ENCODE measurements around the gene UCKL1.

UCKL1 gene

DNA sequence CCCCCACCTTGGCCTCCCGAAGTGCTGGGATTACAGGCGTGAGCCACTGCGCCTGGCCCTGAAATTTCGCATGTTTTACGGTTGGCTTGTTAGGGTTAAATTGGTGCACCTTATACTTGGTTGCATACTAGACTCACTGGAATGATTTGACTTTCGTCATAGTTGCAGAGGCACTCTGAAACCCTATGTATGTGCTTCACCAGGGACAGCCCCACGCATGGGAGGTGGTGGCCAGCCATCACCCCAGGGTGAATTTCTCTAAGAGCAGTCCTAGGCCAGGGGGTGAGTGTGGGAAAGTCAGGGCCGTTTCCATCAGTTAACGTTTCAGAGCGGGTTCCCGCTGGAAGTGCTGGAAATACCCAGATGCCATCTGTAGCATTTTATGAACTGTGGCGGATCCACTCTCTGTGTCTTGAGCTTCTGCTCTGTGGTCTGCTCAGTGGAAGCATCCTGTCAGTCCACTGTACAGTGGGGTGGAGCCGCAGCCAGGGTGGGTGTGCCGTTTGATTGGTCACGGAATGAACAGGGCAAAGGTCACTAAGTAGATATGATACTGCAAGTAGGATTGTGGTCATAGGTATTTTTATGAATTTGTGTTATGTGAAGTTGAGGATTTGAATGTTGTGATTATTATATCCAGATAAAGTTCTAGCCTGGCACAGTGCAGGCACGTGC lies 48.1 kb downstream of the UCKL1 start:
- H3K23ac ChIP-seq (ENCODE audit: low read length in 2 of 2), result no peak overlapping the region
- no peak overlapping the region for H3K4ac ChIP-seq (ENCODE audit: low read depth in 1 of 2, low read length in 2 of 2)
- H4K91ac ChIP-seq (ENCODE audit: low read length), result no peak overlapping the region
- H2BK12ac ChIP-seq (ENCODE audit: low read length in 2 of 2), result peak overlapping the region in 1 of 2 experiments; percentile 15
- H2BK15ac ChIP-seq (ENCODE audit: low read depth, poor library complexity, severe bottlenecking), result no peak overlapping the region
- peak; percentile 18 for DNase-seq
- no peak overlapping the region for H2BK120ac ChIP-seq (ENCODE audit: low read depth, low read length)
- H3K4me1 ChIP-seq (ENCODE audit: control insufficient read depth, insufficient read depth, low read depth, low read length), result peaks cover 25% of the 10 kb centered on the region
- WGBS, result 94% methylated on average over 16 of the region's 16 CpGs
- no peak overlapping the region for H3K9ac ChIP-seq (ENCODE audit: low read length)
- H3K27me3 ChIP-seq (ENCODE audit: control insufficient read depth in 1 of 2, insufficient read depth in 1 of 2, low read length in 2 of 2), result no peaks in the 10 kb centered on the region
- H2AK5ac ChIP-seq (ENCODE audit: low read length, severe bottlenecking), result no peak overlapping the region
- no peak overlapping the region for H3K18ac ChIP-seq (ENCODE audit: low read depth in 1 of 2, low read length in 2 of 2)
- peaks cover 2 to 14% of the 10 kb centered on the region in 2 experiments for H3K36me3 ChIP-seq (ENCODE audit: control insufficient read depth in 1 of 2, insufficient read depth in 2 of 2, low read depth in 1 of 2, low read length in 2 of 2)
- H3K4me3 ChIP-seq (ENCODE audit: insufficient read depth in 1 of 2, low read depth in 1 of 2, low read length in 2 of 2), result no peak overlapping the region
- no peak overlapping the region for H3K4me2 ChIP-seq (ENCODE audit: low read length, poor library complexity, severe bottlenecking)
- no peak overlapping the region for H2AFZ ChIP-seq (ENCODE audit: low read depth, low read length)
- no peak overlapping the region for H3K27ac ChIP-seq (ENCODE audit: low read length, poor library complexity, severe bottlenecking)
- H4K8ac ChIP-seq (ENCODE audit: low read length), result peak overlapping the region; percentile 29
- no peak overlapping the region for H3K14ac ChIP-seq (ENCODE audit: low read length in 2 of 2)
- H3K9me3 ChIP-seq (ENCODE audit: control insufficient read depth, low read length), result no peaks in the 10 kb centered on the region
- H2BK5ac ChIP-seq (ENCODE audit: low read depth, low read length, poor library complexity, severe bottlenecking), result no peak overlapping the region
- H3K79me1 ChIP-seq (replicated peaks; ENCODE audit: low read length, poor library complexity, severe bottlenecking), result peaks cover 3% of the 10 kb centered on the region

GRCh38 chr20:63903796-63904561 lies 52.2 kb downstream of the UCKL1 start:
- Histone ChIP-seq H3K9ac (ENCODE audit: low read length) (no peak overlapping the region), H3K18ac (ENCODE audit: low read depth in 1 of 2, low read length in 2 of 2) (no peak overlapping the region), H3K4ac (ENCODE audit: low read depth in 1 of 2, low read length in 2 of 2) (no peak overlapping the region), H3K36me3 (ENCODE audit: control insufficient read depth in 1 of 2, insufficient read depth in 2 of 2, low read depth in 1 of 2, low read length in 2 of 2) (peaks cover 9 to 18% of the 10 kb centered on the region in 2 experiments), H3K23ac (ENCODE audit: low read length in 2 of 2) (no peak overlapping the region), H3K4me1 (ENCODE audit: control insufficient read depth, insufficient read depth, low read depth, low read length) (peaks cover 9% of the 10 kb centered on the region), H2AFZ (ENCODE audit: low read depth, low read length) (no peak overlapping the region), H3K27me3 (ENCODE audit: control insufficient read depth in 1 of 2, insufficient read depth in 1 of 2, low read length in 2 of 2) (no peaks in the 10 kb centered on the region), H4K91ac (ENCODE audit: low read length) (no peak overlapping the region), H3K9me3 (ENCODE audit: control insufficient read depth, low read length) (no peaks in the 10 kb centered on the region), H4K8ac (ENCODE audit: low read length) (no peak overlapping the region), H2BK120ac (ENCODE audit: low read depth, low read length) (no peak overlapping the region), H2BK12ac (ENCODE audit: low read length in 2 of 2) (no peak overlapping the region), H2AK5ac (ENCODE audit: low read length, severe bottlenecking) (no peak overlapping the region), H3K4me2 (ENCODE audit: low read length, poor library complexity, severe bottlenecking) (no peak overlapping the region), H2BK15ac (ENCODE audit: low read depth, poor library complexity, severe bottlenecking) (no peak overlapping the region), H3K14ac (ENCODE audit: low read length in 2 of 2) (no peak overlapping the region), H2BK5ac (ENCODE audit: low read depth, low read length, poor library complexity, severe bottlenecking) (no peak overlapping the region), H3K4me3 (ENCODE audit: insufficient read depth in 1 of 2, low read depth in 1 of 2, low read length in 2 of 2) (no peak overlapping the region), H3K27ac (ENCODE audit: low read length, poor library complexity, severe bottlenecking) (no peak overlapping the region), H3K79me1 (replicated peaks; ENCODE audit: low read length, poor library complexity, severe bottlenecking) (peaks cover 2% of the 10 kb centered on the region)
- no peak for DNase-seq
- WGBS, result 90% methylated on average over 10 of the region's 11 CpGs

DNA sequence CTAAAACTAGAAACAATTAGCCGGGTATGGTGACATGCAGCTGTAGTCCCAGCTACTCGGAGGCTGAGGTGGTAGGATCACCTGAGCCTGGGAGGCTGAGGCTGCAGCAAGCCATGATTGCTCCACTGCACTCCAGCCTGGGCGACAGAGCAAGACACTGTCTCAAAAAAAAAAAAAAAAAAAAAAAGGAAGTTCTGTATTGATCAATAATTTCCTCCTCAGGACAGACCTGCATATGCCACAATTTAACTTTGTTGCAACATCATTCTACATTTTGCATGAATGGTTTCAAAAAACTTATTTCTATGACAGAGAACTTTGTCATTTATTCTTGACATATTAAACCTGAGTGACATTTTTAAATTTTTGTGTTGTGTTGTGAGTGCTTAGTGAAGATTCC lies 55.8 kb downstream of the UCKL1 start:
- Histone ChIP-seq H3K4me3 (ENCODE audit: insufficient read depth in 1 of 2, low read depth in 1 of 2, low read length in 2 of 2) (no peak overlapping the region), H3K9ac (ENCODE audit: low read length) (peak overlapping the region; percentile 32), H3K4me2 (ENCODE audit: low read length, poor library complexity, severe bottlenecking) (no peak overlapping the region), H3K27me3 (ENCODE audit: control insufficient read depth in 1 of 2, insufficient read depth in 1 of 2, low read length in 2 of 2) (no peaks in the 10 kb centered on the region), H2AK5ac (ENCODE audit: low read length, severe bottlenecking) (no peak overlapping the region), H2BK15ac (ENCODE audit: low read depth, poor library complexity, severe bottlenecking) (no peak overlapping the region), H2BK12ac (ENCODE audit: low read length in 2 of 2) (no peak overlapping the region), H3K9me3 (ENCODE audit: control insufficient read depth, low read length) (no peaks in the 10 kb centered on the region), H2BK5ac (ENCODE audit: low read depth, low read length, poor library complexity, severe bottlenecking) (no peak overlapping the region), H2AFZ (ENCODE audit: low read depth, low read length) (no peak overlapping the region), H3K4me1 (ENCODE audit: control insufficient read depth, insufficient read depth, low read depth, low read length) (peaks cover 21% of the 10 kb centered on the region), H3K18ac (ENCODE audit: low read depth in 1 of 2, low read length in 2 of 2) (no peak overlapping the region), H3K4ac (ENCODE audit: low read depth in 1 of 2, low read length in 2 of 2) (no peak overlapping the region), H3K14ac (ENCODE audit: low read length in 2 of 2) (no peak overlapping the region), H2BK120ac (ENCODE audit: low read depth, low read length) (no peak overlapping the region), H3K36me3 (ENCODE audit: control insufficient read depth in 1 of 2, insufficient read depth in 2 of 2, low read depth in 1 of 2, low read length in 2 of 2) (peaks cover 18% of the 10 kb centered on the region in 2 experiments), H3K79me1 (replicated peaks; ENCODE audit: low read length, poor library complexity, severe bottlenecking) (peaks cover 2% of the 10 kb centered on the region), H3K27ac (ENCODE audit: low read length, poor library complexity, severe bottlenecking) (no peak overlapping the region), H4K91ac (ENCODE audit: low read length) (no peak overlapping the region), H3K23ac (ENCODE audit: low read length in 2 of 2) (no peak overlapping the region), H4K8ac (ENCODE audit: low read length) (no peak overlapping the region)
- DNase-seq, result no peak
- 100% methylated on average over 2 of the region's 3 CpGs for WGBS

- H3K36me3 ChIP-seq (ENCODE audit: control insufficient read depth in 1 of 2, insufficient read depth in 2 of 2, low read depth in 1 of 2, low read length in 2 of 2), result peaks cover 16 to 18% of the 10 kb centered on the region in 2 experiments
- H2AK5ac ChIP-seq (ENCODE audit: low read length, severe bottlenecking), result no peak overlapping the region
- no peak overlapping the region for H3K9ac ChIP-seq (ENCODE audit: low read length)
- no peak overlapping the region for H3K4me2 ChIP-seq (ENCODE audit: low read length, poor library complexity, severe bottlenecking)
- no peak overlapping the region for H3K4ac ChIP-seq (ENCODE audit: low read depth in 1 of 2, low read length in 2 of 2)
- peaks cover 2% of the 10 kb centered on the region for H3K79me1 ChIP-seq (replicated peaks; ENCODE audit: low read length, poor library complexity, severe bottlenecking)
- no peak overlapping the region for H4K8ac ChIP-seq (ENCODE audit: low read length)
- no peaks in the 10 kb centered on the region for H3K9me3 ChIP-seq (ENCODE audit: control insufficient read depth, low read length)
- no peak overlapping the region for H2BK120ac ChIP-seq (ENCODE audit: low read depth, low read length)
- no peak overlapping the region for H3K4me3 ChIP-seq (ENCODE audit: insufficient read depth in 1 of 2, low read depth in 1 of 2, low read length in 2 of 2)
- H2AFZ ChIP-seq (ENCODE audit: low read depth, low read length), result no peak overlapping the region
- peaks cover 28% of the 10 kb centered on the region for H3K4me1 ChIP-seq (ENCODE audit: control insufficient read depth, insufficient read depth, low read depth, low read length)
- no peak overlapping the region for H3K27ac ChIP-seq (ENCODE audit: low read length, poor library complexity, severe bottlenecking)
- 92% methylated on average over 10 of the region's 10 CpGs for WGBS
- H2BK12ac ChIP-seq (ENCODE audit: low read length in 2 of 2), result no peak overlapping the region
- DNase-seq, result no peak
- no peaks in the 10 kb centered on the region for H3K27me3 ChIP-seq (ENCODE audit: control insufficient read depth in 1 of 2, insufficient read depth in 1 of 2, low read length in 2 of 2)
- no peak overlapping the region for H3K23ac ChIP-seq (ENCODE audit: low read length in 2 of 2)
- no peak overlapping the region for H3K18ac ChIP-seq (ENCODE audit: low read depth in 1 of 2, low read length in 2 of 2)
- no peak overlapping the region for H4K91ac ChIP-seq (ENCODE audit: low read length)
- H3K14ac ChIP-seq (ENCODE audit: low read length in 2 of 2), result no peak overlapping the region
- H2BK15ac ChIP-seq (ENCODE audit: low read depth, poor library complexity, severe bottlenecking), result no peak overlapping the region
- no peak overlapping the region for H2BK5ac ChIP-seq (ENCODE audit: low read depth, low read length, poor library complexity, severe bottlenecking)
These were observed 57.2 kb downstream of the UCKL1 start for GRCh38 chr20:63898882-63899558.

Data from mesenchymal stem cell (in vitro differentiated cells and primary cell).